ENCODE data around the gene BCL2L11.

BCL2L11 gene

GRCh38 chr2:111118481-111118980 is 2.2 kb upstream of the BCL2L11 start:
- DNase-seq, result no peak

- no peak for DNase-seq
Observed at GRCh38 chr2:111118981-111119821, 1.5 kb upstream of the BCL2L11 start.

- no peak for DNase-seq
Observed at GRCh38 chr2:111119822-111120252, 877 bp upstream of the BCL2L11 start.

- peak; percentile 46 for DNase-seq
Observed at GRCh38 chr2:111121028-111121827, 514 bp downstream of the BCL2L11 start.

GRCh38 chr2:111121828-111122630 is 1.3 kb downstream of the BCL2L11 start:
- peak; percentile 81 for DNase-seq

- DNase-seq, result peak; percentile 51
Observed at GRCh38 chr2:111122631-111123421, 2.1 kb downstream of the BCL2L11 start.

- DNase-seq, result no peak
Observed at GRCh38 chr2:111123751-111124150, 3.0 kb downstream of the BCL2L11 start.

- DNase-seq, result no peak
Observed at GRCh38 chr2:111126581-111126980, 5.9 kb downstream of the BCL2L11 start.

- DNase-seq, result no peak
Observed at GRCh38 chr2:111127351-111127750, 6.6 kb downstream of the BCL2L11 start.

- DNase-seq, result no peak
Observed at GRCh38 chr2:111128096-111128495, 7.4 kb downstream of the BCL2L11 start.

GRCh38 chr2:111133603-111134002 is 12.9 kb downstream of the BCL2L11 start:
- no peak for DNase-seq

GRCh38 chr2:111134055-111134454 is 13.3 kb downstream of the BCL2L11 start:
- DNase-seq, result no peak

GRCh38 chr2:111135237-111135909 is 14.7 kb downstream of the BCL2L11 start:
- DNase-seq, result no peak

- no peak for DNase-seq
Observed at GRCh38 chr2:111135910-111136297, 15.2 kb downstream of the BCL2L11 start.

- no peak for DNase-seq
Observed at GRCh38 chr2:111138839-111139238, 18.1 kb downstream of the BCL2L11 start.

GRCh38 chr2:111139637-111140317 is 19.1 kb downstream of the BCL2L11 start:
- peak; percentile 53 for DNase-seq

GRCh38 chr2:111140815-111141214 is 20.1 kb downstream of the BCL2L11 start:
- no peak for DNase-seq

GRCh38 chr2:111142101-111142500 is 21.4 kb downstream of the BCL2L11 start:
- DNase-seq, result no peak

GRCh38 chr2:111143107-111143842 is 22.6 kb downstream of the BCL2L11 start:
- DNase-seq, result no peak

- no peak for DNase-seq
Observed at GRCh38 chr2:111143843-111144198, 23.1 kb downstream of the BCL2L11 start.
